Esophagus squamous epithelium (tissue), 4 donors: Measurements from ENCODE around the gene CELF2.

Experiments
- CTCF ChIP-seq, 6 experiments: fragments of 450-650 bp in 4 of 6; fragments of 200-600 bp in 2 of 6; sonication (generic) in 2 of 6; IDR thresholded peaks; one replicate each; pipeline ENCODE4 v1.5.1; 2016 to 2019; ENCODE audit warnings: antibody characterized with exemption in 6 of 6, mild to moderate bottlenecking in 4 of 6, moderate library complexity in 4 of 6
- POLR2A ChIP-seq, 4 donors: fragments of 450-650 bp; IDR thresholded peaks; one replicate each; pipeline ENCODE4 v1.6.1; 2017; ENCODE audit warnings: antibody characterized with exemption in 4 of 4, mild to moderate bottlenecking in 4 of 4, moderate library complexity in 3 of 4

GRCh38 chr10:11179516-11180105 lies 161.9 kb downstream of the CELF2 start:
- no peak for TF ChIP-seq CTCF (IDR thresholded peaks at IDR 0.05)
- no peak for TF ChIP-seq POLR2A (IDR thresholded peaks at IDR 0.05)
